GM19467 (cell line): Measurements from ENCODE around the gene DLG5.

ENCODE experiments used
- ATAC-seq: cut with Tn5 transposase; IDR thresholded peaks from one replicate; pipeline ENCODE4 v1.9.1; 2021; ENCODE audit warnings: mild to moderate bottlenecking, moderate library complexity; ENCODE audit not compliant: unreplicated experiment

DLG5 gene

GRCh38 chr10:77849039-77849664 lies 77.4 kb downstream of the DLG5 start:
- ATAC-seq: no peak

- ATAC-seq: peak; percentile 76
Measured at GRCh38 chr10:77846718-77847311, 79.7 kb downstream of the DLG5 start.

GRCh38 chr10:77845451-77845850 lies 81.1 kb downstream of the DLG5 start:
- no peak for ATAC-seq

- ATAC-seq: no peak
Measured at GRCh38 chr10:77844713-77845445, 81.7 kb downstream of the DLG5 start.

GRCh38 chr10:77844177-77844576 lies 82.4 kb downstream of the DLG5 start:
- no peak for ATAC-seq

- ATAC-seq: no peak
Measured at GRCh38 chr10:77843264-77843663, 83.3 kb downstream of the DLG5 start.

GRCh38 chr10:77842652-77843212 lies 83.8 kb downstream of the DLG5 start:
- ATAC-seq: no peak

GRCh38 chr10:77841711-77842375 lies 84.7 kb downstream of the DLG5 start:
- no peak for ATAC-seq

- no peak for ATAC-seq
Measured at GRCh38 chr10:77840636-77841035, 85.9 kb downstream of the DLG5 start.

GRCh38 chr10:77837925-77838595 lies 88.5 kb downstream of the DLG5 start:
- no peak for ATAC-seq

- peak; percentile 83 for ATAC-seq
Measured at GRCh38 chr10:77837248-77837924, 89.2 kb downstream of the DLG5 start.

- no peak for ATAC-seq
Measured at GRCh38 chr10:77836299-77836820, 90.2 kb downstream of the DLG5 start.

GRCh38 chr10:77835669-77836086 lies 90.9 kb downstream of the DLG5 start:
- ATAC-seq: no peak

GRCh38 chr10:77834943-77835668 lies 91.4 kb downstream of the DLG5 start:
- no peak for ATAC-seq

GRCh38 chr10:77834540-77834939 lies 92.0 kb downstream of the DLG5 start:
- ATAC-seq: no peak

- no peak for ATAC-seq
Measured at GRCh38 chr10:77833792-77834191, 92.8 kb downstream of the DLG5 start.

GRCh38 chr10:77833225-77833624 lies 93.3 kb downstream of the DLG5 start:
- no peak for ATAC-seq

GRCh38 chr10:77832238-77832637 lies 94.3 kb downstream of the DLG5 start:
- no peak for ATAC-seq

- no peak for ATAC-seq
Measured at GRCh38 chr10:77829356-77829755, 97.2 kb downstream of the DLG5 start.
